ENCODE results near the gene CXCL13. TPM values are rescaled to one million over a fixed set of nuclear protein-coding genes. Genes with fewer than 3 reads are reported as not detected.
"Not testable (repeated sequence)": the region's sequence is repeated elsewhere in the genome, so short reads cannot be mapped to it uniquely, and the experiment has no call there.

Gene CXCL13
- total RNA-seq (2013), result not detected
- polyA plus RNA-seq, result not detected
- polyA minus RNA-seq, result not detected in 2 replicates
- total RNA-seq, result 0 to 0.90 (median 0) reads per million in 11 experiments

GRCh38 chr4:77605210-77605902, at the start of gene CXCL13:
Gene CXCL13 (plus strand): TSS chr4:77605820. CDS start chr4:77605866, 46 bp downstream.
- Mint-ChIP-seq H3K9me3 (no peaks in the 10 kb centered on the region), H3K27me3 (ENCODE audit: low read depth in 3 of 3) (peaks cover 0 to 2% (median 1%) of the 10 kb centered on the region in 3 donors), H3K4me3 (no peak within 1 kb of the TSS), H3K4me1 (no peaks in the 10 kb centered on the region), H3K36me3 (no peaks in the 10 kb centered on the region), H3K27ac (no peak within 1 kb of the TSS)
- no peak for DNase-seq
- Histone ChIP-seq H4K20me1 (ENCODE audit: insufficient read depth, low read length) (no peaks in the 10 kb centered on the region), H3K79me2 (ENCODE audit: insufficient read depth, low read length) (no peaks in the 10 kb centered on the region), H3K9me3 (replicated peaks in 1 of 2; ENCODE audit: control insufficient read depth in 1 of 2, insufficient read depth in 1 of 2, low read length in 2 of 2) (no peaks in the 10 kb centered on the region), H3K27me3 (ENCODE audit: control insufficient read depth in 2 of 2, insufficient read depth in 2 of 2, low read length in 2 of 2) (no peaks in the 10 kb centered on the region), H3K27ac (ENCODE audit: low read depth in 1 of 2, low read length in 2 of 2) (no peak within 1 kb of the TSS), H3K4me3 (replicated peaks in 1 of 3; ENCODE audit: low read depth in 2 of 3, low read length in 3 of 3) (no peak within 1 kb of the TSS), H2AFZ (ENCODE audit: insufficient read depth, low read depth, low read length, poor library complexity, severe bottlenecking) (no peak within 1 kb of the TSS), H3K4me1 (ENCODE audit: control insufficient read depth in 1 of 2, insufficient read depth in 2 of 2, low read length in 2 of 2) (no peaks in the 10 kb centered on the region), H3K9ac (ENCODE audit: insufficient read depth, low read length, poor library complexity, severe bottlenecking) (no peak within 1 kb of the TSS), H3K4me2 (replicated peaks; ENCODE audit: extremely low read depth, low read length, poor library complexity, severe bottlenecking) (no peak within 1 kb of the TSS), H3K36me3 (replicated peaks in 1 of 2; ENCODE audit: control insufficient read depth in 1 of 2, insufficient read depth in 2 of 2, low read length in 2 of 2) (no peaks in the 10 kb centered on the region)
- WGBS (ENCODE audit: insufficient coverage), result 100% methylated on average over 5 of the region's 8 CpGs
- intact Hi-C loops (cut with micrococcal nuclease), result no loop called here
- TF ChIP-seq CTCF (IDR thresholded peaks at IDR 0.05), result no peak

GRCh38 chr4:77560170-77560569, 45.5 kb upstream of the CXCL13 start:
- no peak overlapping the region for H2AFZ ChIP-seq (ENCODE audit: insufficient read depth, low read depth, low read length, poor library complexity, severe bottlenecking)
- H3K4me2 ChIP-seq (replicated peaks; ENCODE audit: extremely low read depth, low read length, poor library complexity, severe bottlenecking), result no peak overlapping the region
- H3K4me1 Mint-ChIP-seq, result peaks cover 3% of the 10 kb centered on the region
- peaks cover 0 to 10% of the 10 kb centered on the region in 2 donors for H3K9me3 ChIP-seq (replicated peaks in 1 of 2; ENCODE audit: control insufficient read depth in 1 of 2, insufficient read depth in 1 of 2, low read length in 2 of 2)
- H3K79me2 ChIP-seq (ENCODE audit: insufficient read depth, low read length), result no peaks in the 10 kb centered on the region
- H3K4me1 ChIP-seq (ENCODE audit: control insufficient read depth in 1 of 2, insufficient read depth in 2 of 2, low read length in 2 of 2), result no peaks in the 10 kb centered on the region
- no peaks in the 10 kb centered on the region for H3K36me3 ChIP-seq (replicated peaks in 1 of 2; ENCODE audit: control insufficient read depth in 1 of 2, insufficient read depth in 2 of 2, low read length in 2 of 2)
- H3K27me3 Mint-ChIP-seq (ENCODE audit: low read depth in 3 of 3), result peaks cover 0 to 2% (median 0%) of the 10 kb centered on the region in 3 donors
- DNase-seq, result no peak
- H3K27ac ChIP-seq (ENCODE audit: low read depth in 1 of 2, low read length in 2 of 2), result no peak overlapping the region
- intact Hi-C loops (cut with micrococcal nuclease), result no loop called here
- H3K9ac ChIP-seq (ENCODE audit: insufficient read depth, low read length, poor library complexity, severe bottlenecking), result no peak overlapping the region
- H3K4me3 Mint-ChIP-seq, result no peak overlapping the region
- H3K27me3 ChIP-seq (ENCODE audit: control insufficient read depth in 2 of 2, insufficient read depth in 2 of 2, low read length in 2 of 2), result no peaks in the 10 kb centered on the region
- no peaks in the 10 kb centered on the region for H4K20me1 ChIP-seq (ENCODE audit: insufficient read depth, low read length)
- no peak overlapping the region for H3K27ac Mint-ChIP-seq
- WGBS (ENCODE audit: insufficient coverage), result no CpG with 5 or more reads among the region's 1 CpG
- no peak for TF ChIP-seq CTCF (IDR thresholded peaks at IDR 0.05)
- H3K36me3 Mint-ChIP-seq, result no peaks in the 10 kb centered on the region
- H3K9me3 Mint-ChIP-seq, result peaks cover 3 to 15% (median 6%) of the 10 kb centered on the region in 7 donors
- no peak overlapping the region for H3K4me3 ChIP-seq (replicated peaks in 1 of 3; ENCODE audit: low read depth in 2 of 3, low read length in 3 of 3)

- H3K36me3 Mint-ChIP-seq; H3K9me3 ChIP-seq (replicated peaks in 1 of 2; ENCODE audit: control insufficient read depth in 1 of 2, insufficient read depth in 1 of 2, low read length in 2 of 2); H3K79me2 ChIP-seq (ENCODE audit: insufficient read depth, low read length); H2AFZ ChIP-seq (ENCODE audit: insufficient read depth, low read depth, low read length, poor library complexity, severe bottlenecking); DNase-seq; H3K4me2 ChIP-seq (replicated peaks; ENCODE audit: extremely low read depth, low read length, poor library complexity, severe bottlenecking); intact Hi-C loops (cut with micrococcal nuclease); H3K36me3 ChIP-seq (replicated peaks in 1 of 2; ENCODE audit: control insufficient read depth in 1 of 2, insufficient read depth in 2 of 2, low read length in 2 of 2); H3K27ac ChIP-seq (ENCODE audit: low read depth in 1 of 2, low read length in 2 of 2); H4K20me1 ChIP-seq (ENCODE audit: insufficient read depth, low read length); H3K4me3 ChIP-seq (replicated peaks in 1 of 3; ENCODE audit: low read depth in 2 of 3, low read length in 3 of 3); H3K4me1 ChIP-seq (ENCODE audit: control insufficient read depth in 1 of 2, insufficient read depth in 2 of 2, low read length in 2 of 2); H3K4me1 Mint-ChIP-seq; H3K27me3 ChIP-seq (ENCODE audit: control insufficient read depth in 2 of 2, insufficient read depth in 2 of 2, low read length in 2 of 2); H3K9ac ChIP-seq (ENCODE audit: insufficient read depth, low read length, poor library complexity, severe bottlenecking); H3K27me3 Mint-ChIP-seq (ENCODE audit: low read depth in 3 of 3); H3K27ac Mint-ChIP-seq; H3K4me3 Mint-ChIP-seq: not testable (repeated sequence)
- 93% methylated on average over 4 of the region's 12 CpGs for WGBS (ENCODE audit: insufficient coverage)
- H3K9me3 Mint-ChIP-seq, result peaks cover 4 to 15% (median 5%) of the 10 kb centered on the region in 7 donors
Observed at GRCh38 chr4:77561720-77562119, 43.9 kb upstream of the CXCL13 start.

All from CD14-positive monocyte (primary cell).